Spleen (tissue), 7 donors: ENCODE measurements around the gene TEX261.

Source experiments
- CTCF ChIP-seq, 11 experiments: fragments of 200-600 bp in 7 of 11; fragments of 450-650 bp in 4 of 11; sonication (generic) in 4 of 11; IDR thresholded peaks in 8 of 11; conservative IDR thresholded peaks in 3 of 11; 1 replicate in 7 of 11; 2 replicates in 4 of 11; pipeline versions ENCODE4 v1.4.0 to v1.8.0; 2016 to 2021; ENCODE audit warnings: antibody characterized with exemption in 11 of 11, inconsistent platforms in 4 of 11, mild to moderate bottlenecking in 1 of 11
- POLR2A ChIP-seq, 3 donors: fragments of 450-650 bp; IDR thresholded peaks; one replicate each; pipeline ENCODE4 v1.5.1; 2017; ENCODE audit warnings: antibody characterized with exemption in 3 of 3, mild to moderate bottlenecking in 1 of 3
- POLR2AphosphoS5 ChIP-seq, 3 donors: sonication (generic); formaldehyde crosslinking; IDR thresholded peaks; one replicate each; pipeline ENCODE4 v1.5.1; 2017; ENCODE audit warnings: antibody characterized with exemption in 3 of 3
- donor health status: DM: no; HTN: no; CAD: no; lungs with moderate emphysema.
- donor health status: DM: no; HTN: no; CAD: no.
- donor health status: DM: no; HTN: no; CAD: no.

DNA sequence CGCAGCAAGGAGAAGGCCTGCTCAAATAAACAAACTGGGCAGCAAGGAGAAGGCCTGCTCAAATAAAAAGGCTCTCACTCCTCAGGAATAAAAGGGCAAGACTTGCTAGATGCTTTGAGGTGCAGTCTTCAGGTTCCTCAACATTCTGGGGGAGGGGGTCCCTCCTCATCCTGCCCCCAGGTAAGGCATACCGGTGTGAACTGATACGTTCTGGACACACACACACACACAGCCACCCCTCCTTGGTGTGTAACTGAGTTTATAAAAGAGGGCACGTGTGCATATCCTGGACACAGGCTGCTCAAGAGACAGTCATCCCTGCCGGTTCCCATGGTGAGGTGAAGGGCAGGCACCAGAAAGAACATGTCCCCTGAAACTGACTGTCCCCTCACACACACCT, 4.5 kb downstream of the TEX261 start:
- TF ChIP-seq CTCF (IDR thresholded peaks at IDR 0.05 in 8 of 11, conservative IDR thresholded peaks at IDR 0.05 in 3 of 11) (no peak), POLR2A (IDR thresholded peaks at IDR 0.05) (no peak), POLR2AphosphoS5 (IDR thresholded peaks at IDR 0.05) (no peak)
